HCT116 (cell line): ENCODE results near the gene SNX19. TPM values are rescaled to one million over a fixed set of nuclear protein-coding genes. Genes with fewer than 3 reads are reported as not detected.

Source experiments
- ATAC-seq: fragments of 200-7000 bp; cut with Tn5 transposase; 2 replicates; pipeline ENCODE4 v1.9.1; 2020; ENCODE audit warnings: mild to moderate bottlenecking, moderate library complexity
- BruUV-seq: library from RNA; stranded (reverse); fragments of 400-500 nt; replicated peaks from 2 replicates; lab custom pipeline; 2021; lab: Mats Ljungman, UMichigan
- CTCF ChIA-PET: fragments of 300-600 bp; sonication (Branson Sonifier 250); formaldehyde crosslinking; loops from one replicate; lab custom pipeline; 2021; ENCODE audit warnings: antibody characterized with exemption; lab: Charles Lee
- POLR2A ChIA-PET: fragments of 300-600, 350-600 bp; sonication (Branson Sonifier 250); formaldehyde crosslinking; loops from one replicate; lab custom pipeline; 2021; ENCODE audit warnings: antibody characterized with exemption; lab: Charles Lee
- RAD21 ChIA-PET, 2 experiments: fragments of 300-600 bp; sonication (Branson Sonifier 250); formaldehyde crosslinking; loops; one replicate each; lab custom pipeline; 2023; ENCODE audit warnings: low total read pairs in 2 of 2; ENCODE audit not compliant: uncharacterized antibody in 2 of 2, unreplicated experiment in 2 of 2, low non-redundant PET in 1 of 2; lab: Charles Lee
- DNase-seq: peaks from one replicate; pipeline ENCODE4 v3.0.0-alpha.2; 2010; ENCODE audit warnings: low read depth, low spot score
- H2AFZ ChIP-seq: fragments of 200-600 bp; shearing (Covaris generic), sonication (generic); 2 replicates; pipeline ENCODE4 v1.6.1; 2017; ENCODE audit warnings: low read depth, mixed run types, mixed read lengths, antibody characterized with exemption, low read length; ENCODE audit not compliant: poor library complexity, severe bottlenecking
- H3K27ac ChIP-seq: 2 replicates; pipeline ENCODE4 v1.5.1; 2012; ENCODE audit warnings: low read depth, low read length
- H3K27me3 ChIP-seq: fragments of 200-600 bp; sonication (generic); 2 replicates; pipeline ENCODE4 v1.6.1; 2016; ENCODE audit warnings: mixed run types, low read length, mixed read lengths; ENCODE audit not compliant: insufficient read depth
- H3K36me3 ChIP-seq, 2 experiments: fragments of 200-500 bp in 1 of 2; fragments of 200-600 bp in 1 of 2; sonication (Bioruptor generic) in 1 of 2; sonication (generic) in 1 of 2; 2 replicates each; pipeline versions ENCODE4 v1.5.1 to v1.6.1; 2014 to 2016; ENCODE audit warnings: low read length in 2 of 2, inconsistent platforms in 1 of 2, mixed read lengths in 1 of 2, mixed run types in 1 of 2; ENCODE audit not compliant: insufficient read depth in 2 of 2, control insufficient read depth in 1 of 2
- H3K4me1 ChIP-seq, 2 experiments: fragments of 200-600 bp in 1 of 2; sonication (generic) in 1 of 2; 2 replicates each; pipeline versions ENCODE4 v1.5.1 to v1.6.1; 2012 to 2017; ENCODE audit warnings: low read length in 2 of 2, inconsistent platforms in 1 of 2, mild to moderate bottlenecking in 1 of 2, mixed read lengths in 1 of 2, mixed run types in 1 of 2, moderate library complexity in 1 of 2; ENCODE audit not compliant: insufficient read depth in 2 of 2, control insufficient read depth in 1 of 2
- H3K4me2 ChIP-seq: fragments of 200-600 bp; sonication (generic); 2 replicates; pipeline ENCODE4 v1.6.1; 2017; ENCODE audit warnings: mixed run types, low read length, mixed read lengths
- H3K4me3 ChIP-seq, 2 experiments: fragments of 200-600 bp in 1 of 2; sonication (generic) in 1 of 2; replicated peaks in 1 of 2; 2 replicates each; pipeline ENCODE4 v1.5.1; 2011 to 2016; ENCODE audit warnings: low read length in 2 of 2, control low read depth in 1 of 2, low read depth in 1 of 2, mild to moderate bottlenecking in 1 of 2, mixed read lengths in 1 of 2, mixed run types in 1 of 2
- H3K79me2 ChIP-seq: fragments of 200-600 bp; sonication (generic); 2 replicates; pipeline ENCODE4 v1.6.1; 2017; ENCODE audit warnings: mild to moderate bottlenecking, mixed run types, low read length, moderate library complexity, mixed read lengths; ENCODE audit not compliant: insufficient read depth
- H3K9ac ChIP-seq: fragments of 200-600 bp; sonication (generic); 2 replicates; pipeline ENCODE4 v1.6.1; 2016; ENCODE audit warnings: low read length, mixed read lengths
- H3K9me2 ChIP-seq: fragments of 200-600 bp; sonication (generic), shearing (Covaris generic); 2 replicates; pipeline ENCODE4 v1.6.1; 2017; ENCODE audit warnings: mixed run types, mild to moderate bottlenecking, moderate library complexity; ENCODE audit not compliant: insufficient read depth
- H3K9me3 ChIP-seq, 2 experiments: fragments of 200-500 bp in 1 of 2; fragments of 200-600 bp in 1 of 2; sonication (Bioruptor generic) in 1 of 2; sonication (generic) in 1 of 2; 2 replicates each; pipeline ENCODE4 v1.6.1; 2014 to 2017; ENCODE audit warnings: low read length in 2 of 2, mixed read lengths in 2 of 2, inconsistent platforms in 1 of 2, low read depth in 1 of 2, mild to moderate bottlenecking in 1 of 2, mixed run types in 1 of 2, moderate library complexity in 1 of 2; ENCODE audit not compliant: control insufficient read depth in 1 of 2, insufficient read depth in 1 of 2
- H4K20me1 ChIP-seq: fragments of 200-600 bp; sonication (generic), shearing (Covaris generic); 2 replicates; pipeline ENCODE4 v1.6.1; 2017; ENCODE audit warnings: mixed run types, mild to moderate bottlenecking, moderate library complexity; ENCODE audit not compliant: insufficient read depth
- CEBPB ChIP-seq: IDR thresholded peaks from 2 replicates; pipeline ENCODE4 v1.6.1; 2012; ENCODE audit warnings: low read depth
- CTCF ChIP-seq, 3 experiments: fragments of 200-600 bp in 1 of 3; sonication (generic) in 1 of 3; IDR thresholded peaks in 2 of 3; conservative IDR thresholded peaks in 1 of 3; 2 replicates each; pipeline ENCODE4 v1.5.1; 2012 to 2017; ENCODE audit warnings: low read depth in 2 of 3, low read length in 2 of 3, antibody characterized with exemption in 1 of 3, borderline replicate concordance in 1 of 3, control low read depth in 1 of 3, mild to moderate bottlenecking in 1 of 3, mixed read lengths in 1 of 3, mixed run types in 1 of 3, moderate library complexity in 1 of 3; ENCODE audit not compliant: insufficient read depth in 1 of 3
- EZH2phosphoT487 ChIP-seq: fragments of 200-600 bp; IDR thresholded peaks from 2 replicates; pipeline ENCODE4 v1.6.1; 2018; ENCODE audit warnings: antibody characterized with exemption, borderline replicate concordance
- JUND ChIP-seq: IDR thresholded peaks from 2 replicates; pipeline ENCODE4 v1.6.1; 2012
- MAX ChIP-seq: IDR thresholded peaks from 2 replicates; pipeline ENCODE4 v1.6.1; 2012
- POLR2A ChIP-seq: IDR thresholded peaks from 2 replicates; pipeline ENCODE4 v1.7.0; 2011; ENCODE audit warnings: borderline replicate concordance; ENCODE audit not compliant: insufficient read depth, insufficient read length; ENCODE audit errors: extremely low read depth
- POLR2AphosphoS5 ChIP-seq: IDR thresholded peaks from 2 replicates; pipeline ENCODE4 v1.6.1; 2011; ENCODE audit warnings: mild to moderate bottlenecking, low read depth, low read length, moderate library complexity
- RAD21 ChIP-seq: IDR thresholded peaks from 2 replicates; pipeline ENCODE4 v1.6.1; 2012; ENCODE audit warnings: low read depth, mild to moderate bottlenecking
- SP1 ChIP-seq: IDR thresholded peaks from 2 replicates; pipeline ENCODE4 v1.6.1; 2012; ENCODE audit warnings: low read depth
- TCF7L2 ChIP-seq: IDR thresholded peaks from 2 replicates; pipeline ENCODE4 v1.7.0; 2011; ENCODE audit warnings: borderline replicate concordance, inconsistent platforms; ENCODE audit not compliant: insufficient read depth, insufficient read length; ENCODE audit errors: extremely low read depth
- ZFX ChIP-seq: fragments of 450-650 bp; IDR thresholded peaks from 2 replicates; pipeline ENCODE4 v1.6.1; 2017
- ZNF274 ChIP-seq: fragments of 200-500 bp; sonication (Bioruptor generic); IDR thresholded peaks from 2 replicates; pipeline ENCODE4 v1.6.1; 2014; ENCODE audit warnings: mild to moderate bottlenecking, low read depth, low read length, inconsistent platforms
- intact Hi-C: fragments of 100-400 bp; cut with micrococcal nuclease; formaldehyde crosslinking; loops from 2 replicates; pipeline ENCODE4 v1.10.0; 2022
- total RNA-seq: library from RNA; stranded (reverse); gene quantifications from one replicate; pipeline ENCODE4 v1.2.1, GENCODE V29; 2021; ENCODE audit not compliant: unreplicated experiment
- TF ChIP-seq, protein P1 (sequence below): IDR thresholded peaks from 2 replicates; pipeline ENCODE4 v1.6.1; 2011; ENCODE audit warnings: mild to moderate bottlenecking, low read length, moderate library complexity; ENCODE audit not compliant: insufficient replicate concordance; ENCODE audit errors: extremely low read depth

SNX19 gene
- total RNA-seq, 1 experiment from 2014 or later, result 25.2 TPM

GRCh38 chr11:130865774-130866114 is 50.5 kb downstream of the SNX19 start:
- ATAC-seq, result no peak

More at GRCh38 chr11:130865774-130866114, 50.5 kb downstream of the SNX19 start:
- ChIA-PET RAD21 (no interaction called here), POLR2A (no interaction called here), CTCF (no interaction called here)
- H3K9me2 ChIP-seq, result no peaks in the 10 kb centered on the region
- no peak overlapping the region for H2AFZ ChIP-seq
- no peaks in the 10 kb centered on the region for H3K9me3 ChIP-seq
- no peak overlapping the region for H3K4me3 ChIP-seq
- no peaks in the 10 kb centered on the region for H4K20me1 ChIP-seq
- intact Hi-C loops, result no loop called here
- H3K27me3 ChIP-seq, result no peaks in the 10 kb centered on the region
- H3K79me2 ChIP-seq, result no peaks in the 10 kb centered on the region
- H3K9ac ChIP-seq, result no peak overlapping the region
- no peaks in the 10 kb centered on the region for H3K36me3 ChIP-seq
- BruUV-seq, result no TSS peak
- H3K27ac ChIP-seq, result no peak overlapping the region
- TF ChIP-seq EZH2phosphoT487 (no peak), CEBPB (no peak), ZFX (no peak), POLR2A (no peak), ZNF274 (no peak), CTCF (IDR thresholded peaks at IDR 0.05 in 2 of 3, conservative IDR thresholded peaks at IDR 0.05 in 1 of 3; ENCODE audit: borderline replicate concordance in 1 of 3, insufficient read depth in 1 of 3, low read depth in 2 of 3, low read length in 2 of 3) (no peak), MAX (no peak), POLR2AphosphoS5 (no peak), JUND (no peak), RAD21 (no peak), TCF7L2 (no peak), SP1 (no peak)
- TF ChIP-seq, protein P1, sequence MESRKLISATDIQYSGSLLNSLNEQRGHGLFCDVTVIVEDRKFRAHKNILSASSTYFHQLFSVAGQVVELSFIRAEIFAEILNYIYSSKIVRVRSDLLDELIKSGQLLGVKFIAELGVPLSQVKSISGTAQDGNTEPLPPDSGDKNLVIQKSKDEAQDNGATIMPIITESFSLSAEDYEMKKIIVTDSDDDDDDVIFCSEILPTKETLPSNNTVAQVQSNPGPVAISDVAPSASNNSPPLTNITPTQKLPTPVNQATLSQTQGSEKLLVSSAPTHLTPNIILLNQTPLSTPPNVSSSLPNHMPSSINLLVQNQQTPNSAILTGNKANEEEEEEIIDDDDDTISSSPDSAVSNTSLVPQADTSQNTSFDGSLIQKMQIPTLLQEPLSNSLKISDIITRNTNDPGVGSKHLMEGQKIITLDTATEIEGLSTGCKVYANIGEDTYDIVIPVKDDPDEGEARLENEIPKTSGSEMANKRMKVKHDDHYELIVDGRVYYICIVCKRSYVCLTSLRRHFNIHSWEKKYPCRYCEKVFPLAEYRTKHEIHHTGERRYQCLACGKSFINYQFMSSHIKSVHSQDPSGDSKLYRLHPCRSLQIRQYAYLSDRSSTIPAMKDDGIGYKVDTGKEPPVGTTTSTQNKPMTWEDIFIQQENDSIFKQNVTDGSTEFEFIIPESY, result no peak
- no peaks in the 10 kb centered on the region for H3K4me1 ChIP-seq
- DNase-seq, result no peak
- H3K4me2 ChIP-seq, result no peak overlapping the region
